LNCAP (cell line): Measurements from ENCODE around the gene ADIPOR2.

Experiments
- CTCF ChIP-seq: fragments of 450-650 bp; IDR thresholded peaks from 2 replicates; pipeline ENCODE4 v1.5.1; 2017; ENCODE audit warnings: mild to moderate bottlenecking

Gene ADIPOR2

GRCh38 chr12:1821805-1822204, 130.9 kb downstream of the ADIPOR2 start:
- TF ChIP-seq CTCF = no peak

- TF ChIP-seq CTCF = no peak
Observed at GRCh38 chr12:1822699-1823098, 131.8 kb downstream of the ADIPOR2 start.

GRCh38 chr12:1823237-1823636, 132.4 kb downstream of the ADIPOR2 start:
- TF ChIP-seq CTCF = no peak

- TF ChIP-seq CTCF = no peak
Observed at GRCh38 chr12:1825382-1826102, 134.7 kb downstream of the ADIPOR2 start.

GRCh38 chr12:1826401-1826800, 135.5 kb downstream of the ADIPOR2 start:
- no peak for TF ChIP-seq CTCF

GRCh38 chr12:1826867-1827705, 136.2 kb downstream of the ADIPOR2 start:
- no peak for TF ChIP-seq CTCF

GRCh38 chr12:1827826-1828805, 137.2 kb downstream of the ADIPOR2 start:
- no peak for TF ChIP-seq CTCF
